Measurements from ENCODE around the gene TBPL1. TPM values are rescaled to one million over a fixed set of nuclear protein-coding genes. Genes with fewer than 3 reads are reported as not detected.

TBPL1 gene
- total and polyA plus RNA-seq, 2 of the 13 experiments (the other 11 are each of a cell fraction or from before 2014, with no cell fraction given), result 25.3 to 39.3 TPM

- intact Hi-C loops (cut with micrococcal nuclease; ENCODE audit: unreplicated experiment), result no loop called here
- Histone ChIP-seq H3K4me3 (replicated peaks in 1 of 3; ENCODE audit: insufficient read depth in 1 of 3, low read depth in 2 of 3, low read length in 3 of 3) (no peak overlapping the region), H3K36me3 (replicated peaks in 1 of 2; ENCODE audit: control insufficient read depth in 1 of 2, insufficient read depth in 2 of 2, low read length in 2 of 2) (no peaks in the 10 kb centered on the region), H3K9me3 (ENCODE audit: low read length) (no peaks in the 10 kb centered on the region), H3K4me1 (ENCODE audit: insufficient read depth, low read length) (no peaks in the 10 kb centered on the region), H4K20me1 (ENCODE audit: insufficient read depth, low read length) (no peaks in the 10 kb centered on the region), H3K27me3 (ENCODE audit: control insufficient read depth in 1 of 2, insufficient read depth in 2 of 2, low read length in 2 of 2) (no peaks in the 10 kb centered on the region), H3K4me2 (ENCODE audit: low read depth, low read length) (no peak overlapping the region), H3K9ac (ENCODE audit: insufficient read depth, low read depth, low read length) (no peak overlapping the region), H3K79me2 (ENCODE audit: insufficient read depth, low read length) (no peaks in the 10 kb centered on the region), H2AFZ (ENCODE audit: low read length) (no peak overlapping the region), H3K27ac (ENCODE audit: extremely low read length, insufficient read depth, low read length) (no peak overlapping the region)
- CTCF ChIA-PET (ENCODE audit: low intra/inter-chr PET ratio, low total read pairs), result no interaction called here
- in situ Hi-C loops (cut with HindIII; ENCODE audit: extremely low pct_ligation_motif_present, low pct_unique_long_range_greater_than_20kb), result no loop called here
- FAIRE-seq (no peak), DNase-seq (ENCODE audit: low spot score) (no peak), ATAC-seq (peak; percentile 35; the same call in 1 of the 3 replicates)
- POLR2A ChIA-PET, result no interaction called here
- TF ChIP-seq BRF2 (CRISPR knock-in tag; IDR thresholded peaks at IDR 0.05) (no peak), FOXA1 (IDR thresholded peaks at IDR 0.05) (no peak), FOXA1 (CRISPR knock-in tag; IDR thresholded peaks at IDR 0.05) (peak; percentile 74), TERF1 (CRISPR knock-in tag; IDR thresholded peaks at IDR 0.05) (no peak), U2AF1 (optimal IDR thresholded peaks at IDR 0.05; ENCODE audit: low read depth, low read length) (no peak), FOXA3 (CRISPR knock-in tag; IDR thresholded peaks at IDR 0.05) (peak; percentile 65), ZMAT5 (CRISPR knock-in tag; IDR thresholded peaks at IDR 0.05; ENCODE audit: borderline replicate concordance, low read depth) (no peak), PRDM10 (CRISPR knock-in tag; IDR thresholded peaks at IDR 0.05; ENCODE audit: low read depth) (no peak)
- 16% methylated on average over 6 of the region's 6 CpGs for WGBS (ENCODE audit: low lambda C conversion rate)
- BruUV-seq (replicated peaks), result no TSS peak
Observed at GRCh38 chr6:134029495-134030455, 76.8 kb downstream of the TBPL1 start.
